ENCODE results near the gene RFTN2. TPM values are rescaled to one million over a fixed set of nuclear protein-coding genes. Genes with fewer than 3 reads are reported as not detected.
A peak's percentile ranks its signal among the peaks of the same experiment; 100 is the strongest.

The RFTN2 gene
- total and polyA plus RNA-seq, 8 donors, result 0.45 to 13.3 (median 2.1) TPM

GRCh38 chr2:197673106-197673505 lies 2.3 kb downstream of the RFTN2 start:
- intact Hi-C loops (cut with DNase I; ENCODE audit: low total_unique reads), result no loop called here
- no peaks in the 10 kb centered on the region for H3K27me3 ChIP-seq
- H3K27ac ChIP-seq, result no peak overlapping the region
- WGBS, 5 donors, result 60 to 78% (median 67%) methylated on average over 5 of the region's 5 CpGs
- H3K9me3 ChIP-seq, result no peaks in the 10 kb centered on the region
- peak overlapping the region in 1 of 4 donors; percentile 2 for H3K4me3 ChIP-seq
- DNase-seq, result peak in 1 of 2 donors; percentile 19
- no peaks in the 10 kb centered on the region for H3K36me3 ChIP-seq
- H3K4me1 ChIP-seq, result peaks cover 0 to 14% (median 2%) of the 10 kb centered on the region in 4 donors
- no peak for TF ChIP-seq POLR2AphosphoS5 (IDR thresholded peaks at IDR 0.05)
- TF ChIP-seq CTCF (IDR thresholded peaks at IDR 0.05), result no peak
- TF ChIP-seq EP300 (IDR thresholded peaks at IDR 0.05), result no peak
- no peak for TF ChIP-seq POLR2A (IDR thresholded peaks at IDR 0.05)

- no peaks in the 10 kb centered on the region for H3K36me3 ChIP-seq
- no peak overlapping the region for H3K27ac ChIP-seq
- no peaks in the 10 kb centered on the region for H3K27me3 ChIP-seq
- H3K4me3 ChIP-seq, result no peak overlapping the region
- WGBS, 5 donors, result 26 to 62% (median 50%) methylated on average over 1 of the region's 1 CpG
- no peak for DNase-seq
- peaks cover 0 to 11% (median 2%) of the 10 kb centered on the region in 4 donors for H3K4me1 ChIP-seq
- intact Hi-C loops (cut with DNase I; ENCODE audit: low total_unique reads), result no loop called here
- TF ChIP-seq EP300 (IDR thresholded peaks at IDR 0.05), result no peak
- TF ChIP-seq CTCF (IDR thresholded peaks at IDR 0.05), result no peak
- TF ChIP-seq POLR2A (IDR thresholded peaks at IDR 0.05), result no peak
- no peak for TF ChIP-seq POLR2AphosphoS5 (IDR thresholded peaks at IDR 0.05)
- peaks cover 0 to 6% (median 2%) of the 10 kb centered on the region in 4 donors for H3K9me3 ChIP-seq
These were observed 3.0 kb downstream of the RFTN2 start for GRCh38 chr2:197672371-197672893.

GRCh38 chr2:197669077-197669476 lies 6.3 kb downstream of the RFTN2 start:
- Histone ChIP-seq H3K27me3 (no peaks in the 10 kb centered on the region), H3K4me3 (no peak overlapping the region), H3K27ac (no peak overlapping the region), H3K9me3 (peaks cover 0 to 24% (median 15%) of the 10 kb centered on the region in 4 donors), H3K36me3 (no peaks in the 10 kb centered on the region), H3K4me1 (no peaks in the 10 kb centered on the region)
- intact Hi-C loops (cut with DNase I; ENCODE audit: low total_unique reads), result no loop called here
- DNase-seq, result no peak
- TF ChIP-seq EP300 (IDR thresholded peaks at IDR 0.05), result no peak
- TF ChIP-seq POLR2AphosphoS5 (IDR thresholded peaks at IDR 0.05), result no peak
- TF ChIP-seq POLR2A (IDR thresholded peaks at IDR 0.05), result no peak
- no peak for TF ChIP-seq CTCF (IDR thresholded peaks at IDR 0.05)

GRCh38 chr2:197668296-197668695 lies 7.1 kb downstream of the RFTN2 start:
- H3K36me3 ChIP-seq, result no peaks in the 10 kb centered on the region
- TF ChIP-seq POLR2A (IDR thresholded peaks at IDR 0.05), result no peak
- no peak for TF ChIP-seq CTCF (IDR thresholded peaks at IDR 0.05)
- no peak for TF ChIP-seq EP300 (IDR thresholded peaks at IDR 0.05)
- TF ChIP-seq POLR2AphosphoS5 (IDR thresholded peaks at IDR 0.05), result no peak
- DNase-seq, result no peak
- intact Hi-C loops (cut with DNase I; ENCODE audit: low total_unique reads), result no loop called here
- no peak overlapping the region for H3K27ac ChIP-seq
- no peaks in the 10 kb centered on the region for H3K4me1 ChIP-seq
- WGBS, 5 donors, result 67 to 96% (median 92%) methylated on average over 1 to 3 of the region's 3 CpGs
- H3K27me3 ChIP-seq, result no peaks in the 10 kb centered on the region
- H3K9me3 ChIP-seq, result peaks cover 0 to 24% (median 15%) of the 10 kb centered on the region in 4 donors
- H3K4me3 ChIP-seq, result no peak overlapping the region
